Osteoblast (primary cell): Measurements from ENCODE around the gene SMIM36. TPM values are rescaled to one million over a fixed set of nuclear protein-coding genes. Genes with fewer than 3 reads are reported as not detected.

ENCODE experiments used
- DNase-seq: peaks from one replicate; pipeline ENCODE4 v3.0.0; 2011; ENCODE audit warnings: low spot score, mixed read lengths; ENCODE audit not compliant: insufficient read length; ENCODE audit errors: missing footprints
- H2AFZ ChIP-seq: 2 replicates; pipeline ENCODE4 v1.6.0; 2011; ENCODE audit warnings: mild to moderate bottlenecking, low read length
- H3K27ac ChIP-seq: 2 replicates; pipeline ENCODE4 v1.5.1; 2011; ENCODE audit warnings: mild to moderate bottlenecking, low read depth, low read length, moderate library complexity
- H3K27me3 ChIP-seq: 2 replicates; pipeline ENCODE4 v1.6.0; 2012; ENCODE audit warnings: mild to moderate bottlenecking, control low read depth, inconsistent platforms, low read length, moderate library complexity; ENCODE audit not compliant: insufficient read depth
- H3K36me3 ChIP-seq: 2 replicates; pipeline ENCODE4 v1.5.1; 2011; ENCODE audit warnings: mild to moderate bottlenecking, low read length, control low read depth, moderate library complexity; ENCODE audit not compliant: insufficient read depth
- H3K4me1 ChIP-seq: 2 replicates; pipeline ENCODE4 v1.5.1; 2011; ENCODE audit warnings: mild to moderate bottlenecking, low read length, control low read depth, moderate library complexity; ENCODE audit not compliant: insufficient read depth
- H3K4me2 ChIP-seq: 2 replicates; pipeline ENCODE4 v1.6.0; 2011; ENCODE audit warnings: mild to moderate bottlenecking, low read length; ENCODE audit not compliant: insufficient read depth
- H3K4me3 ChIP-seq: fragments of 200-600 bp; sonication (generic); 3 replicates; pipeline ENCODE4 v1.5.1; 2012; ENCODE audit warnings: mild to moderate bottlenecking, low read length, inconsistent platforms; ENCODE audit not compliant: insufficient read depth
- H3K79me2 ChIP-seq: 2 replicates; pipeline ENCODE4 v1.6.0; 2012; ENCODE audit warnings: mild to moderate bottlenecking, low read length, control low read depth, inconsistent platforms; ENCODE audit not compliant: insufficient read depth
- H3K9me3 ChIP-seq: 2 replicates; pipeline ENCODE4 v1.5.1; 2011; ENCODE audit warnings: low read depth, low read length, control low read depth
- H4K20me1 ChIP-seq: 2 replicates; pipeline ENCODE4 v1.6.0; 2012; ENCODE audit warnings: mild to moderate bottlenecking, low read length, control low read depth; ENCODE audit not compliant: insufficient read depth
- CTCF ChIP-seq: IDR thresholded peaks from 2 replicates; pipeline ENCODE4 v1.5.1; 2011; ENCODE audit warnings: mild to moderate bottlenecking, low read depth, low read length, moderate library complexity; ENCODE audit errors: extremely low read depth
- total RNA-seq: library from RNA; depleted of rRNA; stranded (reverse); fragments of >200 nt; gene quantifications from 2 replicates; pipeline ENCODE4 v1.2.3, GENCODE V29; 2012

SMIM36 gene
- total RNA-seq, 1 donor, result not detected

GRCh38 chr17:55536205-55536604 lies 25.0 kb upstream of the SMIM36 start:
- no peak overlapping the region for H3K4me2 ChIP-seq
- no peaks in the 10 kb centered on the region for H3K36me3 ChIP-seq
- no peak overlapping the region for H2AFZ ChIP-seq
- no peaks in the 10 kb centered on the region for H3K9me3 ChIP-seq
- no peak overlapping the region for H3K4me3 ChIP-seq
- H4K20me1 ChIP-seq, result no peaks in the 10 kb centered on the region
- H3K79me2 ChIP-seq, result no peaks in the 10 kb centered on the region
- DNase-seq, result no peak
- no peak for TF ChIP-seq CTCF
- no peak overlapping the region for H3K27ac ChIP-seq
- H3K4me1 ChIP-seq, result peaks cover 24% of the 10 kb centered on the region
- H3K27me3 ChIP-seq, result no peaks in the 10 kb centered on the region

GRCh38 chr17:55533608-55534007 lies 22.4 kb upstream of the SMIM36 start:
- H4K20me1 ChIP-seq, result no peaks in the 10 kb centered on the region
- no peak overlapping the region for H3K27ac ChIP-seq
- no peaks in the 10 kb centered on the region for H3K79me2 ChIP-seq
- H2AFZ ChIP-seq, result peak overlapping the region; percentile 80
- H3K4me3 ChIP-seq, result no peak overlapping the region
- no peak overlapping the region for H3K4me2 ChIP-seq
- H3K4me1 ChIP-seq, result peaks cover 18% of the 10 kb centered on the region
- H3K9me3 ChIP-seq, result no peaks in the 10 kb centered on the region
- no peaks in the 10 kb centered on the region for H3K27me3 ChIP-seq
- TF ChIP-seq CTCF, result no peak
- no peaks in the 10 kb centered on the region for H3K36me3 ChIP-seq
- no peak for DNase-seq

- no peak overlapping the region for H3K4me2 ChIP-seq
- no peak for TF ChIP-seq CTCF
- H2AFZ ChIP-seq, result no peak overlapping the region
- H3K79me2 ChIP-seq, result no peaks in the 10 kb centered on the region
- no peaks in the 10 kb centered on the region for H4K20me1 ChIP-seq
- DNase-seq, result no peak
- H3K9me3 ChIP-seq, result no peaks in the 10 kb centered on the region
- no peak overlapping the region for H3K4me3 ChIP-seq
- H3K27me3 ChIP-seq, result no peaks in the 10 kb centered on the region
- no peak overlapping the region for H3K27ac ChIP-seq
- H3K4me1 ChIP-seq, result peaks cover 18% of the 10 kb centered on the region
- H3K36me3 ChIP-seq, result no peaks in the 10 kb centered on the region
Observed at GRCh38 chr17:55532670-55533069, 21.4 kb upstream of the SMIM36 start.

- DNase-seq, result no peak
- Histone ChIP-seq H3K27me3 (no peaks in the 10 kb centered on the region), H3K9me3 (no peaks in the 10 kb centered on the region), H4K20me1 (no peaks in the 10 kb centered on the region), H3K36me3 (no peaks in the 10 kb centered on the region), H3K27ac (no peak overlapping the region), H3K79me2 (no peaks in the 10 kb centered on the region), H3K4me3 (no peak overlapping the region), H3K4me1 (peaks cover 18% of the 10 kb centered on the region), H2AFZ (no peak overlapping the region), H3K4me2 (no peak overlapping the region)
- no peak for TF ChIP-seq CTCF
Observed at GRCh38 chr17:55531053-55531728, 19.9 kb upstream of the SMIM36 start.
